SK-MEL-5 (cell line): Measurements from ENCODE around the gene KLHDC9. TPM values are rescaled to one million over a fixed set of nuclear protein-coding genes. Genes with fewer than 3 reads are reported as not detected.
"Not testable (repeated sequence)": the region's sequence is repeated elsewhere in the genome, so short reads cannot be mapped to it uniquely, and the experiment has no call there.

Source experiments
- DNase-seq: peaks from one replicate; pipeline ENCODE4 v3.0.0-alpha.2; 2016; ENCODE audit warnings: low read depth, low spot score
- in situ Hi-C: cut with HindIII; loops from 2 replicates; pipeline ENCODE4 v1.10.0; 2016; ENCODE audit warnings: low sequenced_read_pairs, high pct_unique_total_duplicates, low pct_unique_long_range_greater_than_20kb
- polyA plus RNA-seq, 2 experiments: library from polyadenylated mRNA; depleted of rRNA; stranded (reverse); fragments of >200 nt; gene quantifications; 2 replicates each; pipeline ENCODE4 v1.2.3, GENCODE V29; 2015
- total RNA-seq: library from RNA; depleted of rRNA; stranded (reverse); fragments of >200 nt; shearing (Covaris generic); gene quantifications from 2 replicates; pipeline ENCODE4 v1.2.3, GENCODE V29; 2014; rRNA removed

The KLHDC9 gene, protein sequence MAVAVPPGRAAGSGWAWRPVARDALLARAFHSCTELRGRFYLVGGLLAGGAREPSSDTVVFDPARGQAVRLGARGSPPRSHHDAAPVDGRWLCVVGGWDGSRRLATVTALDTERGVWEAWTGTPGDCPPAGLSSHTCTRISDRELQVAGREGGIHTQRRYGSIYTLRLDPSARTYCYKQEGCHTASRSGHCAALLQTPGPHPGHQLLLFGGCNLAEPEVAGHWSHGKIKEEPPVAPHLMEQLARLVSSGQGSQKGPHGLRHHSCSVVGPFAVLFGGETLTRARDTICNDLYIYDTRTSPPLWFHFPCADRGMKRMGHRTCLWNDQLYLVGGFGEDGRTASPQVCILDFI
- not detected in 2 replicates for total RNA-seq
- polyA plus RNA-seq (2015; cell fraction: cytosol; rRNA removed), result not detected in 2 replicates
- not detected in 2 replicates for polyA plus RNA-seq (2015; cell fraction: nucleus; rRNA removed)

DNA sequence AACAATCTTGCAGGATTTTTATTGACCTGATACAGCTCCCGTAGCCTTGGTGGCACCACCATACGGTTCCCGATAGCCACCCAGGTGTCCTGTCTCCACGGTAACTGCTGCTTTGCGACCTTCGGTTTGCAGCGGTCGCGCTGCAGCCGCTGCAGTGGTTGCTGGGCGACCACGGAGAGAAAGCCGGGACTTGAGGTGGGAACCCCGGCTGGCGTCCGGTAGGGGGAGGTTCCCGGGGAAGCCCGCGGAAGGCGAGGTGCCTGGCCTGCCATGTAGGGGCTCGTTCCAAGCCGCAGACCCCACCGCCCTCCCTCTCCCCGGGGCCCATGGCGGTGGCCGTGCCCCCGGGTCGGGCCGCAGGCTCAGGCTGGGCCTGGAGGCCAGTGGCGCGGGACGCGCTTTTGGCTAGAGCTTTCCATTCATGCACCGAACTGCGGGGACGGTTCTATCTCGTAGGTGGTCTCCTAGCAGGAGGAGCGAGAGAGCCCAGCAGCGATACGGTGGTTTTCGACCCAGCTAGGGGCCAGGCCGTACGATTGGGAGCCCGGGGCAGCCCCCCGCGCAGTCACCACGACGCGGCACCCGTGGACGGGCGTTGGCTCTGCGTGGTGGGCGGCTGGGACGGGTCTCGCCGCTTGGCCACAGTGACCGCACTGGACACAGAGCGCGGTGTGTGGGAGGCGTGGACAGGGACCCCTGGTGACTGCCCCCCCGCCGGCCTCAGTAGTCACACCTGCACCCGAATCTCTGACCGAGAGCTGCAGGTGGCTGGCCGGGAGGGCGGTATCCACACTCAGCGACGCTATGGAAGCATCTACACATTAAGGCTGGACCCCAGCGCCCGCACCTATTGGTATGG, at the start of gene KLHDC9:
TSS of gene KLHDC9 (plus strand) at position 152 of the 859 bp plus-strand sequence. CDS start at position 327, 175 bp downstream.
- DNase-seq, result no peak
- in situ Hi-C loops, result no loop called here

- no peak for DNase-seq
- in situ Hi-C loops, result no loop called here
These were observed 49.0 kb upstream of the KLHDC9 start for GRCh38 chr1:161048949-161049722.

DNA sequence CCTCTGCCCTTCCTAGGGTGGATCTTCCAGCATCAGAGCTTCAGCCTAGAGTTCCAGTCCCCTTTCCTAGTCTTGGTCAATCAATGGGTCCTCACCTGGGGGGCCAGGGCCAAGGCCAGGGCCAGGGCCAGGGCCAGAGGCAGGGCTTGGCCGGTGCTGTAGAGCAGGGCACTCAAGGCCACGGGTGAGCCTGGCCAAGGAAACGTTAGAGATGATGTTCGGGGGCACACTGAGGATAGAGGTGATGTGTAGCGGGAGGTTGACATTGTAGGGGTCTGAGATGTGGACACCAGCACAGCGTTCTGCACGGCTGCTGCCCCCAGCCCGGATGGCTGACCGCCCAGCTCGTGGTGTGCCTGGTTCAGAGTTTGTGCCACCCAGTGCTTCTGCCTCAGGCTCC, 46.9 kb upstream of the KLHDC9 start:
- DNase-seq, result no peak
- in situ Hi-C loops, result no loop called here

GRCh38 chr1:161052899-161053298, 45.3 kb upstream of the KLHDC9 start:
- no peak for DNase-seq

DNA sequence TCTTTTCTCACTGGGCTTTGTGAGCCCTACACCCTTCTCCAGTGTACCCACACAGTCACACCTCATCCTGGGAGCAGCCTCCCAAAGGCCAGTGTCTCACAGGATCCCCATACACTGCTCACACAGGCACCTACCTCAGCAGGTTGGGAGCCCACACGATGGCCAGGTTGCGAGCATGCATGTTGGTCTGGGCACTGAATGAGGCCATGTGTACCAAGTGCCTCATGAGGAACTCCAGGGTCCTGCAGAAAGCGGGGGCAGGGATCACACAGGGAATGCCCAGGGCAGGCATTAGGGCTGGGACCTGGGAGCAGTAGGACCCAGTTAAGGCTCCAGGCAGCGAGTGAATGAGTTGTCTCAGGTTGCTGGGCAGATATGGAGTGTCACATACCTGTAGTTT, 43.9 kb upstream of the KLHDC9 start:
- in situ Hi-C loops, result no loop called here
- DNase-seq, result no peak

More at GRCh38 chr1:161052899-161053298, 45.3 kb upstream of the KLHDC9 start:
- in situ Hi-C loops, result no loop called here

- no peak for DNase-seq
- in situ Hi-C loops, result no loop called here
These were observed 43.4 kb upstream of the KLHDC9 start for GRCh38 chr1:161054805-161055204.

DNA sequence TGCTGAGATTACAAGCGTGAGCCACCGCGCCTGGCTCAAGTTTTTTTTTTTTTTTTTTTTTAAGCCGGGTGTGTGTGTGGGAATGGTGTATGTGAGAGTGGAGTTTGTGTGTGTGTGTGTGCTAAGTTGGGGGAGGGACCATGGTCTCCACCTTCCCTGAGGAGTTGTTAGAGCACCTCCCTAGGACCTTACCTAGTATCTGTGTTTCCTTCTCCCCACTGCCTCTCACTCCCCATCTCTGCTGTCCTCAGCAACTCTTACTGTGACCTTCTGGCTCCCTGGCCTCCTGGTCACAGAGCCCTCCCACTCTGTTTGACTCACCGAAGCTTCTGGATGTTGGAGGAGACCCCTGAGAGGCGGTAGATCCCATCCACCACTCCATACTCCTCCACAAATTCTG, 38.9 kb upstream of the KLHDC9 start:
- in situ Hi-C loops, result no loop called here
- DNase-seq, result no peak

GRCh38 chr1:161061419-161061818, 36.7 kb upstream of the KLHDC9 start:
- in situ Hi-C loops, result no loop called here
- DNase-seq, result no peak

- DNase-seq, in situ Hi-C loops: not testable (repeated sequence)
These were observed 34.2 kb upstream of the KLHDC9 start for GRCh38 chr1:161063936-161064335.

DNA sequence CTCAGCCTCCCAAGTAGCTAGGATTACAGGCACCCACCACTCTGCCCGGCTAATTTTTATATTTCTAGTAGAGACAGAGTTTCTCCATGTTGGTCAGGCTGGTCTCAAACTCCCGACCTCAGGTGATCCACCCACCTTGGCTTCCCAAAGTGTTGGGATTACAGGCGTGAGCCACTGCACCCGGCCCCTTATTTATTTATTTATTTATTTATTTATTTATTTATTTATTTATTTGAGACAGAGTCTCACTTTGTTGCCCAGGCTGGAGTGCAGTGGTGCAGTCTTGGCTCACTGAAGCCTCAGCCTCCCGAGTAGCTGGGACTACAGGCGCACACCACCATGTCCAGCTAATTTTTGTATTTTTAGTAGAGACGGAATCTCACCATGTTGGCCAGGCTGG, 32.5 kb upstream of the KLHDC9 start:
- in situ Hi-C loops, DNase-seq: not testable (repeated sequence)

DNA sequence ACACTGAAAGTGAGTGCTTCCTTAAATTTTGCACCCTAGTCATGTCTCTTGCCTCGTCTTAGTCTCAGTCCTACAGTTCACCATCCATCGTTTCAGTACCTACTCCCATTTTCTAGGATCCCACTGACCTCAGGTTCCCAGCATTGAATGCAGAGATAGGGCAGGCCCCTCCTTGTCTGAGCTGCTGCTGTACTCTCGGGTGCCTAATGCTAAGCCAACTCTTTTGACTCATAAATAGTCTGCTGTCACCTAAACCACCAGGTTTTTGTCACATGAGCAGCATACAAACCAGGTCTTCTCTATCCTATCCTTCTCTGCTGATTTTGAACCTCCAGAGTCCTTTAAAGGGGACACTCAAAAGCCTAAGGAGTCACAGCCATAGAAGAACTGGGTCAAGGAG, 31.5 kb upstream of the KLHDC9 start:
- in situ Hi-C loops, result no loop called here

GRCh38 chr1:161068306-161069234, 29.6 kb upstream of the KLHDC9 start:
- in situ Hi-C loops, result no loop called here
- no peak for DNase-seq

More for the DNA sequence above, 31.5 kb upstream of the KLHDC9 start:
- no peak for DNase-seq

DNA sequence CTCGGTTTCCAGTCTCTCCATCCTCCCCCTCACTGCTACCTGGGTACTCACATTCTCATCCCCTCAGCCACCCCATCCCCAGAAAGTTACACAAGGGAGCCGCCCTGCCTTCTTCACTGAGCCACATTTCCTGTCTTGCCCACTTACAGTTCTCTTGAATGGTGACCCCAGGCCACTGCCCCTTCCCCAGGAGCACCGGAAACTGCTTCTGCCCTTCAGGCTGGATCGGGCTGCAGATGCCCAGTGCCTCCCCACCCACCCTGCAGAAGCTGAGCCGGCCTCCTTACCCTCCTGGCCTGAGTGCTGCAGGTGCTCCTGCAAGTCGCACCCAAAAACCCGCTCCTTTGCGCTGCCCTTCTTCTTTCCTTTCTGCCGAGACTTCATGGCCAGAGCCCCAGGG, 28.9 kb upstream of the KLHDC9 start:
- in situ Hi-C loops, result no loop called here
- DNase-seq, result no peak

GRCh38 chr1:161069731-161070270, 28.4 kb upstream of the KLHDC9 start, which contains the start of gene ARHGAP30:
Gene ARHGAP30 (minus strand): TSS chr1:161069891. CDS start chr1:161069624, 267 bp downstream.
- in situ Hi-C loops, result no loop called here
- no peak for DNase-seq

GRCh38 chr1:161070761-161071160, 27.4 kb upstream of the KLHDC9 start:
- in situ Hi-C loops, result no loop called here
- DNase-seq, result no peak

- in situ Hi-C loops, result no loop called here
- peak; percentile 71 for DNase-seq
These were observed 26.2 kb upstream of the KLHDC9 start for GRCh38 chr1:161071886-161072371.
